ENCODE data around the gene BAZ1A. TPM values are rescaled to one million over a fixed set of nuclear protein-coding genes. Genes with fewer than 3 reads are reported as not detected.

The BAZ1A gene
- total and polyA plus RNA-seq, 9 of the 15 experiments (the other 6 are each of a cell fraction or from before 2014, with no cell fraction given) = 22.0 to 71.2 (median 39.1) TPM

DNA sequence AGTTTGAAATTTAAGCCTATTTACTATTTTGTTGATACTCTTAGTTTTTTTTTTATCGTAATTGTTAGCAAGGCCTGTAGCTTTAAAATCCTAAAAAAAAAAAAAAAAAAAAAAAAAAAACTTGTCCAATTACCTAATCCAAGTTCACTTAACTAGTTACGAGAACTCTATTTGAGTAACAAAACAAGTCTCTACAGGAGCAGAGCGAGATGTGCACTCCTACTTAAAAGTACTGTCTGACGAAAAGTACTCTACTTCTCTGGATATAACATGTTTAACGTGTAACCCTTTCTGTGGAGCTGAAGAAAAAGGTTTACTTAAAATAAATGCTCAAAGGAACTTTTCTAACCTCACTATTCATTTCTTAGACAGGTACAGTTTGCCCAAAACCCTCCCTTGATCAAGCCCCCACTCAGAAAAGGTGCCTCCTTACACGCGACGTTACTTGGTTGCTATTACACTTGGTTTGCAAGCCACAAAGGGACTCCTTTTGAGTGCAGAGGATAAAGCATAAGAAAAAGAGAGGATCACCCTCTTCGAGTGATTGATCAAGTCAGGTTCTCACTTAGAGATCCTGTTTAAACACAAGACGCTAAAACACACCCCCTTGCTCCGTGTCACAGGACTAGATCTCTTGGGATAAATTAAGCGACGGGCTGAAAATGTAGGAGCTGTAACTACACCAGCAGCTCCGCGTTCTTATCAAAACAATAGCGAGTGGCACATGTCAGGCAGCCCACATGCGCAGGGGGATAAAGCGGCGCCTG, 2.2 kb downstream of the BAZ1A start (continued):
- TF ChIP-seq, protein P1, sequence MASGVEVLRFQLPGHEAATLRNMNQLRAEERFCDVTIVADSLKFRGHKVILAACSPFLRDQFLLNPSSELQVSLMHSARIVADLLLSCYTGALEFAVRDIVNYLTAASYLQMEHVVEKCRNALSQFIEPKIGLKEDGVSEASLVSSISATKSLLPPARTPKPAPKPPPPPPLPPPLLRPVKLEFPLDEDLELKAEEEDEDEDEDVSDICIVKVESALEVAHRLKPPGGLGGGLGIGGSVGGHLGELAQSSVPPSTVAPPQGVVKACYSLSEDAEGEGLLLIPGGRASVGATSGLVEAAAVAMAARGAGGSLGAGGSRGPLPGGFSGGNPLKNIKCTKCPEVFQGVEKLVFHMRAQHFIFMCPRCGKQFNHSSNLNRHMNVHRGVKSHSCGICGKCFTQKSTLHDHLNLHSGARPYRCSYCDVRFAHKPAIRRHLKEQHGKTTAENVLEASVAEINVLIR (CRISPR knock-in tag; IDR thresholded peaks at IDR 0.05) = no peak
- TF ChIP-seq FOXK2 (conservative IDR thresholded peaks at IDR 0.05 in 1 of 2, IDR thresholded peaks at IDR 0.05 in 1 of 2; ENCODE audit: low read depth in 2 of 2) (peak in 1 of 2 experiments; percentile 51), SIRT6 (IDR thresholded peaks at IDR 0.05; ENCODE audit: low read depth, low read length) (no peak), ZNF780A (CRISPR knock-in tag; IDR thresholded peaks at IDR 0.05) (no peak), TEAD4 (IDR thresholded peaks at IDR 0.05; ENCODE audit: low read length) (peak; percentile 67), TEAD4 (CRISPR knock-in tag; IDR thresholded peaks at IDR 0.05; ENCODE audit: borderline replicate concordance) (no peak), ZNF143 (CRISPR knock-in tag; IDR thresholded peaks at IDR 0.05) (no peak), MTA3 (IDR thresholded peaks at IDR 0.05; ENCODE audit: borderline replicate concordance) (0 out of 2 replicates have a peak, but pooled peaks have one; percentile 16), ZFP30 (CRISPR knock-in tag; IDR thresholded peaks at IDR 0.05; ENCODE audit: borderline replicate concordance) (no peak), MCM5 (IDR thresholded peaks at IDR 0.05; ENCODE audit: low read depth) (no peak), ZBTB1 (CRISPR knock-in tag; IDR thresholded peaks at IDR 0.05; ENCODE audit: borderline replicate concordance, low read depth) (no peak), CCNT2 (IDR thresholded peaks at IDR 0.05; ENCODE audit: borderline replicate concordance, extremely low read depth, insufficient read length, low read depth, low read length) (no peak), ETV5 (CRISPR knock-in tag; IDR thresholded peaks at IDR 0.05; ENCODE audit: low read depth) (no peak), RBM25 (IDR thresholded peaks at IDR 0.05; ENCODE audit: low read depth, low read length, severe bottlenecking) (no peak), BHLHE40 (IDR thresholded peaks at IDR 0.05; ENCODE audit: low read length) (peak; percentile 80)
- TF ChIP-seq, protein P2, sequence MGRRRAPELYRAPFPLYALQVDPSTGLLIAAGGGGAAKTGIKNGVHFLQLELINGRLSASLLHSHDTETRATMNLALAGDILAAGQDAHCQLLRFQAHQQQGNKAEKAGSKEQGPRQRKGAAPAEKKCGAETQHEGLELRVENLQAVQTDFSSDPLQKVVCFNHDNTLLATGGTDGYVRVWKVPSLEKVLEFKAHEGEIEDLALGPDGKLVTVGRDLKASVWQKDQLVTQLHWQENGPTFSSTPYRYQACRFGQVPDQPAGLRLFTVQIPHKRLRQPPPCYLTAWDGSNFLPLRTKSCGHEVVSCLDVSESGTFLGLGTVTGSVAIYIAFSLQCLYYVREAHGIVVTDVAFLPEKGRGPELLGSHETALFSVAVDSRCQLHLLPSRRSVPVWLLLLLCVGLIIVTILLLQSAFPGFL (CRISPR knock-in tag; IDR thresholded peaks at IDR 0.05) = no peak
- TF ChIP-seq, protein P3, sequence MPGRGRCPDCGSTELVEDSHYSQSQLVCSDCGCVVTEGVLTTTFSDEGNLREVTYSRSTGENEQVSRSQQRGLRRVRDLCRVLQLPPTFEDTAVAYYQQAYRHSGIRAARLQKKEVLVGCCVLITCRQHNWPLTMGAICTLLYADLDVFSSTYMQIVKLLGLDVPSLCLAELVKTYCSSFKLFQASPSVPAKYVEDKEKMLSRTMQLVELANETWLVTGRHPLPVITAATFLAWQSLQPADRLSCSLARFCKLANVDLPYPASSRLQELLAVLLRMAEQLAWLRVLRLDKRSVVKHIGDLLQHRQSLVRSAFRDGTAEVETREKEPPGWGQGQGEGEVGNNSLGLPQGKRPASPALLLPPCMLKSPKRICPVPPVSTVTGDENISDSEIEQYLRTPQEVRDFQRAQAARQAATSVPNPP (IDR thresholded peaks at IDR 0.05; ENCODE audit: borderline replicate concordance, insufficient read depth, insufficient read length) = no peak
- TF ChIP-seq, protein P4, sequence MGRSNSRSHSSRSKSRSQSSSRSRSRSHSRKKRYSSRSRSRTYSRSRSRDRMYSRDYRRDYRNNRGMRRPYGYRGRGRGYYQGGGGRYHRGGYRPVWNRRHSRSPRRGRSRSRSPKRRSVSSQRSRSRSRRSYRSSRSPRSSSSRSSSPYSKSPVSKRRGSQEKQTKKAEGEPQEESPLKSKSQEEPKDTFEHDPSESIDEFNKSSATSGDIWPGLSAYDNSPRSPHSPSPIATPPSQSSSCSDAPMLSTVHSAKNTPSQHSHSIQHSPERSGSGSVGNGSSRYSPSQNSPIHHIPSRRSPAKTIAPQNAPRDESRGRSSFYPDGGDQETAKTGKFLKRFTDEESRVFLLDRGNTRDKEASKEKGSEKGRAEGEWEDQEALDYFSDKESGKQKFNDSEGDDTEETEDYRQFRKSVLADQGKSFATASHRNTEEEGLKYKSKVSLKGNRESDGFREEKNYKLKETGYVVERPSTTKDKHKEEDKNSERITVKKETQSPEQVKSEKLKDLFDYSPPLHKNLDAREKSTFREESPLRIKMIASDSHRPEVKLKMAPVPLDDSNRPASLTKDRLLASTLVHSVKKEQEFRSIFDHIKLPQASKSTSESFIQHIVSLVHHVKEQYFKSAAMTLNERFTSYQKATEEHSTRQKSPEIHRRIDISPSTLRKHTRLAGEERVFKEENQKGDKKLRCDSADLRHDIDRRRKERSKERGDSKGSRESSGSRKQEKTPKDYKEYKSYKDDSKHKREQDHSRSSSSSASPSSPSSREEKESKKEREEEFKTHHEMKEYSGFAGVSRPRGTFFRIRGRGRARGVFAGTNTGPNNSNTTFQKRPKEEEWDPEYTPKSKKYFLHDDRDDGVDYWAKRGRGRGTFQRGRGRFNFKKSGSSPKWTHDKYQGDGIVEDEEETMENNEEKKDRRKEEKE (IDR thresholded peaks at IDR 0.05; ENCODE audit: borderline replicate concordance in 1 of 2, control insufficient read depth in 1 of 2, low read depth in 2 of 2, low read length in 1 of 2) = no peak
